ENCODE measurements around the gene PSMD14.
"Not testable (repeated sequence)": the region's sequence is repeated elsewhere in the genome, so short reads cannot be mapped to it uniquely, and the experiment has no call there.

The PSMD14 gene

GRCh38 chr2:161308178-161308955, at the start of gene PSMD14:
TSS of gene PSMD14 (plus strand) at chr2:161308425. CDS start at chr2:161318826, 10,401 bp downstream.
- peak; percentile 97 for DNase-seq

- no peak for DNase-seq
Observed at GRCh38 chr2:161265874-161266273, 42.4 kb upstream of the PSMD14 start.

- no peak for DNase-seq
Observed at GRCh38 chr2:161269111-161269510, 39.1 kb upstream of the PSMD14 start.

GRCh38 chr2:161273038-161273760, 35.0 kb upstream of the PSMD14 start:
- DNase-seq = peak; percentile 89

GRCh38 chr2:161278564-161279229, 29.5 kb upstream of the PSMD14 start:
- DNase-seq = peak; percentile 25

GRCh38 chr2:161279230-161279815, 28.9 kb upstream of the PSMD14 start:
- DNase-seq = not testable (repeated sequence)

GRCh38 chr2:161280906-161281323, 27.3 kb upstream of the PSMD14 start:
- peak; percentile 46 for DNase-seq

- DNase-seq = not testable (repeated sequence)
Observed at GRCh38 chr2:161281615-161282310, 26.5 kb upstream of the PSMD14 start.

GRCh38 chr2:161282311-161282644, 25.9 kb upstream of the PSMD14 start:
- not testable (repeated sequence) for DNase-seq

- no peak for DNase-seq
Observed at GRCh38 chr2:161283926-161284325, 24.3 kb upstream of the PSMD14 start.

- DNase-seq = no peak
Observed at GRCh38 chr2:161303535-161304050, 4.6 kb upstream of the PSMD14 start.

- no peak for DNase-seq
Observed at GRCh38 chr2:161306919-161307318, 1.3 kb upstream of the PSMD14 start.

- DNase-seq = no peak
Observed at GRCh38 chr2:161307676-161308075, 549 bp upstream of the PSMD14 start.

GRCh38 chr2:161312996-161313395, 4.8 kb downstream of the PSMD14 start:
- DNase-seq = no peak

GRCh38 chr2:161315380-161315779, 7.2 kb downstream of the PSMD14 start:
- no peak for DNase-seq

- no peak for DNase-seq
Observed at GRCh38 chr2:161316701-161317100, 8.5 kb downstream of the PSMD14 start.

GRCh38 chr2:161321944-161322648, 13.9 kb downstream of the PSMD14 start:
- no peak for DNase-seq

- DNase-seq = no peak
Observed at GRCh38 chr2:161324876-161325275, 16.7 kb downstream of the PSMD14 start.

- no peak for DNase-seq
Observed at GRCh38 chr2:161327582-161327981, 19.4 kb downstream of the PSMD14 start.

- DNase-seq = no peak
Observed at GRCh38 chr2:161332371-161332967, 24.2 kb downstream of the PSMD14 start.

GRCh38 chr2:161335626-161336025, 27.4 kb downstream of the PSMD14 start:
- DNase-seq = no peak
